Erythroblast (primary cell): ENCODE data around the gene OLFM3.
A peak's percentile ranks its signal among the peaks of the same experiment; 100 is the strongest.

Experiments used
- DNase-seq, 2 experiments: peaks; one replicate each; lab custom pipeline; 2025; lab: John Stamatoyannopoulos, UW
- GATA1 ChIP-seq: IDR thresholded peaks from 2 replicates; pipeline ENCODE4 v1.6.1; 2011; ENCODE audit warnings: low read depth, mild to moderate bottlenecking, control low read depth, low read length, moderate library complexity
- POLR2A ChIP-seq: IDR thresholded peaks from 2 replicates; pipeline ENCODE4 v1.6.1; 2011; ENCODE audit warnings: mild to moderate bottlenecking, low read length

OLFM3 gene

GRCh38 chr1:101996825-101997465 lies at the start of gene OLFM3:
Gene OLFM3 (minus strand): TSS chr1:101996926.
- no peak for TF ChIP-seq POLR2A
- TF ChIP-seq GATA1: no peak
- DNase-seq: peak in 1 of 2 experiments; percentile 1

GRCh38 chr1:102045752-102046151 lies 49.0 kb upstream of the OLFM3 start:
- TF ChIP-seq POLR2A: no peak
- TF ChIP-seq GATA1: no peak

GRCh38 chr1:102032534-102032933 lies 35.8 kb upstream of the OLFM3 start:
- TF ChIP-seq GATA1 (no peak), POLR2A (no peak)
- DNase-seq: no peak

More at GRCh38 chr1:102045752-102046151, 49.0 kb upstream of the OLFM3 start:
- no peak for DNase-seq

GRCh38 chr1:102019530-102019929 lies 22.8 kb upstream of the OLFM3 start:
- no peak for TF ChIP-seq GATA1
- TF ChIP-seq POLR2A: no peak
- no peak for DNase-seq

- no peak for DNase-seq
- TF ChIP-seq GATA1: no peak
- no peak for TF ChIP-seq POLR2A
These were observed 19.0 kb upstream of the OLFM3 start for GRCh38 chr1:102015728-102016127.

GRCh38 chr1:102002057-102002456 lies 5.3 kb upstream of the OLFM3 start:
- no peak for DNase-seq
- TF ChIP-seq POLR2A (no peak), GATA1 (no peak)

- TF ChIP-seq GATA1: no peak
- TF ChIP-seq POLR2A: no peak
- no peak for DNase-seq
These were observed 561 bp downstream of the OLFM3 start for GRCh38 chr1:101995984-101996745.

- TF ChIP-seq GATA1: no peak
- TF ChIP-seq POLR2A: no peak
- DNase-seq: no peak
These were observed 3.0 kb downstream of the OLFM3 start for GRCh38 chr1:101993710-101994109.

GRCh38 chr1:101992821-101993575 lies 3.7 kb downstream of the OLFM3 start:
- no peak for TF ChIP-seq POLR2A
- no peak for TF ChIP-seq GATA1
- DNase-seq: no peak

GRCh38 chr1:101980974-101981373 lies 15.8 kb downstream of the OLFM3 start:
- no peak for TF ChIP-seq POLR2A
- TF ChIP-seq GATA1: no peak

GRCh38 chr1:101977266-101977665 lies 19.5 kb downstream of the OLFM3 start:
- no peak for TF ChIP-seq POLR2A
- TF ChIP-seq GATA1: no peak
- no peak for DNase-seq

More at GRCh38 chr1:101980974-101981373, 15.8 kb downstream of the OLFM3 start:
- DNase-seq: no peak

GRCh38 chr1:101976161-101976560 lies 20.6 kb downstream of the OLFM3 start:
- TF ChIP-seq GATA1: no peak
- no peak for TF ChIP-seq POLR2A
- DNase-seq: no peak

- TF ChIP-seq POLR2A: no peak
- DNase-seq: no peak
These were observed 21.4 kb downstream of the OLFM3 start for GRCh38 chr1:101975371-101975770.
